Measurements from ENCODE around the gene RIC8A. TPM values are rescaled to one million over a fixed set of nuclear protein-coding genes. Genes with fewer than 3 reads are reported as not detected.

Gene RIC8A
- polyA plus RNA-seq, 1 experiment, result 242 TPM

DNA sequence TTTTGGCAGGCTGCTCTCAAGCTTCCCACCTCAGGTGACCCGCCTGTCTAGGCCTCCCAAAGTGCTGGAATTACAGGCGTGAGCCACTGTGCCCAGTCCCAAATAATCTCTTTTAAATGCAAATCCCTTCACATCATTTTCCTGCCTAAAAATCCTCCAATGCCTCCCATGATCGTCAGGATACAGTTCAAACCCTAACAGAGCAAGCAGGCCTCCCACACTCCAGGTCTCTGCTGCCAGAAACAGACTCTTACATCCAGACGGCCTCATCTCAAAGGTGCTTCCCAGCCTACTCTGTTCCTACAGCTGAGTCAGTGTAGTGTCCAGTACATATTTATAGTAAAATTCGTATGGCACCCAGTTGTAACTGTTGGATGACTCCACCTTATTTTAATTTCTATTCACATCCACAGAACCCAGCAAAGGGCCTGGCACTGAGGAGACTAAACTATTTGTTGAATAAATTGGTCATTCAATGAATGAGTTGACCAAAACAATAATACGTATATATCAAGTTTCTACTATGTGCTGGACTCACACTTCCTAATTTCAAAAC is 20.4 kb downstream of the RIC8A start:
- peaks cover 3% of the 10 kb centered on the region; the same call in 1 of the 2 replicates for H3K36me3 ChIP-seq (ENCODE audit: control insufficient read depth, insufficient read depth, low read length)
- TF ChIP-seq, protein P1, sequence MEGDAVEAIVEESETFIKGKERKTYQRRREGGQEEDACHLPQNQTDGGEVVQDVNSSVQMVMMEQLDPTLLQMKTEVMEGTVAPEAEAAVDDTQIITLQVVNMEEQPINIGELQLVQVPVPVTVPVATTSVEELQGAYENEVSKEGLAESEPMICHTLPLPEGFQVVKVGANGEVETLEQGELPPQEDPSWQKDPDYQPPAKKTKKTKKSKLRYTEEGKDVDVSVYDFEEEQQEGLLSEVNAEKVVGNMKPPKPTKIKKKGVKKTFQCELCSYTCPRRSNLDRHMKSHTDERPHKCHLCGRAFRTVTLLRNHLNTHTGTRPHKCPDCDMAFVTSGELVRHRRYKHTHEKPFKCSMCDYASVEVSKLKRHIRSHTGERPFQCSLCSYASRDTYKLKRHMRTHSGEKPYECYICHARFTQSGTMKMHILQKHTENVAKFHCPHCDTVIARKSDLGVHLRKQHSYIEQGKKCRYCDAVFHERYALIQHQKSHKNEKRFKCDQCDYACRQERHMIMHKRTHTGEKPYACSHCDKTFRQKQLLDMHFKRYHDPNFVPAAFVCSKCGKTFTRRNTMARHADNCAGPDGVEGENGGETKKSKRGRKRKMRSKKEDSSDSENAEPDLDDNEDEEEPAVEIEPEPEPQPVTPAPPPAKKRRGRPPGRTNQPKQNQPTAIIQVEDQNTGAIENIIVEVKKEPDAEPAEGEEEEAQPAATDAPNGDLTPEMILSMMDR (IDR thresholded peaks at IDR 0.05; ENCODE audit: insufficient read depth, low read depth, low read length), result no peak
- ChIA-PET POLR2A (no interaction called here), CTCF (interaction anchor here (1.2 kb wide), 1 partner anchor 16 kb away, joined by 3 read pairs; no protein-coding TSS in a partner anchor)
- no peak overlapping the region for H3K4me3 ChIP-seq (ENCODE audit: low read depth, low read length)
- DNase-seq (ENCODE audit: low read depth), result no peak
- H3K27me3 ChIP-seq (ENCODE audit: control insufficient read depth, insufficient read depth, low read length), result no peaks in the 10 kb centered on the region

DNA sequence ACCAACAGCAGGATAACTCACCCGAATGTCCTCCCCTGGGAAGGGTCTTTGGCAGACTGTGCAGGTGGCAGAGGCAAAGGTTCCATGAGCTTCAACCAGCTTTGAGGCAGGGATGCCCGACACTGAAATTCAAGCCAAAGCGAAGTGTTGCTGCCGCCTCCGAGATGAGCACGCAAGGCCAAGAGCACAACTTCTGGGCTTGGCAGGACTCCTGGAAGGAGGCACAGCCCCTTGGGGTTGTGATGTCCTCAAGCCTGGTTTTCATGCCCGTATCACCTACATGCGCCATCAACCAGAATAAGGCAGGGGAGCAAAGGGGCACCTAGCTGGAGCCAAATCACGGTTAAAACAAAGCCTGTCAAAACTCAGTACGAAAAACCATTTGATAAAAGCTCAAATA is 22.9 kb downstream of the RIC8A start:
- TF ChIP-seq, protein P1 (IDR thresholded peaks at IDR 0.05; ENCODE audit: insufficient read depth, low read depth, low read length), result no peak
- Histone ChIP-seq H3K27me3 (ENCODE audit: control insufficient read depth, insufficient read depth, low read length) (no peaks in the 10 kb centered on the region), H3K36me3 (ENCODE audit: control insufficient read depth, insufficient read depth, low read length) (peaks cover 3% of the 10 kb centered on the region; the same call in 1 of the 2 replicates), H3K4me3 (ENCODE audit: low read depth, low read length) (no peak overlapping the region)
- DNase-seq (ENCODE audit: low read depth), result no peak
- POLR2A ChIA-PET, result interaction anchor here (0.7 kb wide), 1 partner anchor 133 kb away, joined by 19 read pairs; no protein-coding TSS in a partner anchor
- CTCF ChIA-PET, result interaction anchor here (1.6 kb wide), 1 partner anchor 131 kb away, joined by 5 read pairs; no protein-coding TSS in a partner anchor

DNA sequence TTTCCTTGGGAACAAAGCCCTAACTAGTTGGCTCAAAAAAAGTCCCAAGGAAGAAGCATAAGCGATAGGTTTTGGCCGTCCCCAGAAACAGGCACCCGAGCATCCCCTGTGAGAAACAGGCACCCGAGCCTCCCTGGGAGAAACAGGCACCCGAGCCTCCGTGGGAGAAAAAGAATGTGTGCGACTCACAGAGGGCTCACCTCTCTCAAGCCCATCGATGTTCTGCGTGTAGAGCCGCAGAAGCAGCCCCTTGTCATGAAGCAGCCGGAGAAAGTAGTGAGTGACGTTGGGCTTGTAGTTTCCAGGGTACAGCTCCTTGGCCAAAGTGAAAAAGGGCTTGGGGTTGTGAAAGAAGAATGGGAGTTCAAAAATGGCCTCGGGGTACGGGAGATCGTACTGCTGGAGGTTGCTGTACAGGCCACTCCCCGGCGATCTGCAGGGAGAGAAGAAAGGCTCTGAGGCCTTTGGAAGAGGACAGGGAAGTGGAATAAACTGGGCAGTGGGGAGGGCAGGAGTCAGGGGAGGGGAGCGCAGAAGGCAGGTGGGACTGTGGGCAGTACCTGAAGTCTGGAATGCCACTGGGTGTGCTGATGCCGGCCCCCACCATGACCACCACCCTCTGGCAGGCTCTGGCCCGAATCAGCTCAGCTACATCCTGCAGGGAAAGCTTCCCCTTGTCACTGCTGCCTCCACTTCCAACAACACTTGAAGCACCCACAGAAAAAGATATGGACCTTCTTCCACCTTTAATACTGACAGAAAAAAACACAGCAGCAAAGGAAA is 25.5 kb downstream of the RIC8A start:
- TF ChIP-seq, protein P1 (IDR thresholded peaks at IDR 0.05; ENCODE audit: insufficient read depth, low read depth, low read length), result no peak
- peaks cover 3% of the 10 kb centered on the region; the same call in 1 of the 2 replicates for H3K36me3 ChIP-seq (ENCODE audit: control insufficient read depth, insufficient read depth, low read length)
- H3K4me3 ChIP-seq (ENCODE audit: low read depth, low read length), result no peak overlapping the region
- no peaks in the 10 kb centered on the region for H3K27me3 ChIP-seq (ENCODE audit: control insufficient read depth, insufficient read depth, low read length)
- ChIA-PET CTCF (no interaction called here), POLR2A (no interaction called here)
- no peak for DNase-seq (ENCODE audit: low read depth)

DNA sequence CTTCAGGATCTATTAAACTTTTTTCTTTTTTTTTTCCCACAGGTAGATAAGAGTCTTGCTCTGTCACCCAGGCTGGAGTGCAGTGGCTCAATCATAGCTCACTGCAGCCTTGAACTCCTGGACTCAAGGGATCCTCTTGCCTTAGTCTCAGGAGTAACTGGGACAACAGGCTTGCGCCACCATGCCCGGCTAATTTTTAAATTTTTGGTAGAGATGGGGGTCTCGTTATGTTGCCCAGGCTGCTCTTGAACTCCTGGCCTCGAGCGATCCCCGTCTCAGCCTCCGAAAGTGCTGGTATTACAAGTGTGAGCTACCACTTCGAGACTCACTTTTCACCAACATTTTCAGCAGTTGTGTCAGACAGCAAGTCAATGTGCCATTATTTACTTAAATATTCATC is 27.7 kb downstream of the RIC8A start:
- Histone ChIP-seq H3K4me3 (ENCODE audit: low read depth, low read length) (peak overlapping the region; percentile 97), H3K36me3 (ENCODE audit: control insufficient read depth, insufficient read depth, low read length) (peaks cover 5% of the 10 kb centered on the region; the same call in 1 of the 2 replicates), H3K27me3 (ENCODE audit: control insufficient read depth, insufficient read depth, low read length) (no peaks in the 10 kb centered on the region)
- POLR2A ChIA-PET, result no interaction called here
- CTCF ChIA-PET, result interaction anchor here (0.7 to 1.5 kb wide), 4 partner anchors 19 to 162 kb away, joined by 3 read pairs; no protein-coding TSS in a partner anchor
- TF ChIP-seq, protein P1 (IDR thresholded peaks at IDR 0.05; ENCODE audit: insufficient read depth, low read depth, low read length), result no peak
- DNase-seq (ENCODE audit: low read depth), result no peak

DNA sequence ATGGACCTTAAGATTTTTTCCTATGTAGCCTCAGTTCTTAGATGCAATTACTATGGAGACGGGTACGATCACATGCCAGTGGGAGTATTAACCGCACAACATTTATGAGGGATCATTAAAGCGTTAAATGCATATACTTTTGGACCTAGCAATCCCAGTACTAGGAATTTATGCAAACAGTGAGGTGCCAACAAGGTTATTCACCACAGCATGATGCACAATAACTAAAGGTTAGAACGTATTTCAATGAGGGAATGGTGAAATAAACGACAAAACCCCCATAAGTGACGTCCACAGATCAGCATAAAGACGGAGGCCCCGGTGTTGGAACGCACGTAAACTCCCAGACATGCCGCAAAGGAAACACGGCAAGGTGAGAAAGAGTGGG is 28.1 kb downstream of the RIC8A start:
- CTCF ChIA-PET, result interaction anchor here (0.9 to 1.5 kb wide), 3 partner anchors 19 to 161 kb away, joined by 3 read pairs; no protein-coding TSS in a partner anchor

More for the DNA sequence above, 28.1 kb downstream of the RIC8A start:
- TF ChIP-seq, protein P1 (IDR thresholded peaks at IDR 0.05; ENCODE audit: insufficient read depth, low read depth, low read length), result no peak
- Histone ChIP-seq H3K4me3 (ENCODE audit: low read depth, low read length) (peak overlapping the region; percentile 97), H3K36me3 (ENCODE audit: control insufficient read depth, insufficient read depth, low read length) (peaks cover 5% of the 10 kb centered on the region; the same call in 1 of the 2 replicates), H3K27me3 (ENCODE audit: control insufficient read depth, insufficient read depth, low read length) (no peaks in the 10 kb centered on the region)
- no peak for DNase-seq (ENCODE audit: low read depth)
- POLR2A ChIA-PET, result no interaction called here
